ENCODE measurements around the gene DHX38. TPM values are rescaled to one million over a fixed set of nuclear protein-coding genes. Genes with fewer than 3 reads are reported as not detected.
"Not testable (repeated sequence)": the region's sequence is repeated elsewhere in the genome, so short reads cannot be mapped to it uniquely, and the experiment has no call there.

Gene DHX38
- total and polyA plus RNA-seq, 3 experiments from 2014 or later, result 32.7 to 98.3 (median 93.6) TPM

GRCh38 chr16:72072514-72073342 is 20.9 kb upstream of the DHX38 start:
- Mint-ChIP-seq H3K36me3 (peaks cover 0 to 7% (median 6%) of the 10 kb centered on the region in 3 donors), H3K9me3 (no peaks in the 10 kb centered on the region), H3K27me3 (no peaks in the 10 kb centered on the region), H3K4me1 (no peaks in the 10 kb centered on the region), H3K27ac (no peak overlapping the region), H3K4me3 (no peak overlapping the region)
- Histone ChIP-seq H3K9me3 (ENCODE audit: low read length) (no peaks in the 10 kb centered on the region), H3K27ac (ENCODE audit: low read depth, low read length) (no peak overlapping the region), H3K4me3 (ENCODE audit: low read length) (no peak overlapping the region), H3K27me3 (ENCODE audit: insufficient read depth, low read length, poor library complexity, severe bottlenecking) (no peaks in the 10 kb centered on the region), H3K36me3 (ENCODE audit: insufficient read depth, low read length) (no peaks in the 10 kb centered on the region), H3K4me1 (ENCODE audit: insufficient read depth, low read length) (no peaks in the 10 kb centered on the region)
- DNase-seq, result no peak
- ChIA-PET POLR2A (no interaction called here), CTCF (interaction anchor here (1.2 kb wide), 1 partner anchor 9 kb away, joined by 3 read pairs; the partner anchor contains the start of gene HPR)

- ChIA-PET POLR2A (interaction anchor here (0.6 kb wide), 1 partner anchor 18 kb away, joined by 3 read pairs; no protein-coding TSS in a partner anchor), CTCF (interaction anchor here (1.2 kb wide), 1 partner anchor 10 kb away, joined by 3 read pairs; the partner anchor contains the start of gene HPR)
- Histone ChIP-seq H3K4me3 (ENCODE audit: low read length) (no peak overlapping the region), H3K36me3 (ENCODE audit: insufficient read depth, low read length) (no peaks in the 10 kb centered on the region), H3K9me3 (ENCODE audit: low read length) (no peaks in the 10 kb centered on the region), H3K4me1 (ENCODE audit: insufficient read depth, low read length) (no peaks in the 10 kb centered on the region), H3K27me3 (ENCODE audit: insufficient read depth, low read length, poor library complexity, severe bottlenecking) (no peaks in the 10 kb centered on the region), H3K27ac (ENCODE audit: low read depth, low read length) (no peak overlapping the region)
- DNase-seq, result no peak
- H3K27ac Mint-ChIP-seq, result no peak overlapping the region
- peaks cover 0 to 13% (median 7%) of the 10 kb centered on the region in 3 donors for H3K36me3 Mint-ChIP-seq
- no peaks in the 10 kb centered on the region for H3K9me3 Mint-ChIP-seq
- H3K27me3 Mint-ChIP-seq, result no peaks in the 10 kb centered on the region
- H3K4me1 Mint-ChIP-seq, result no peaks in the 10 kb centered on the region
- no peak overlapping the region for H3K4me3 Mint-ChIP-seq
Measured at GRCh38 chr16:72073560-72074230, 20.0 kb upstream of the DHX38 start.

GRCh38 chr16:72075067-72075466 is 18.6 kb upstream of the DHX38 start:
- POLR2A ChIA-PET; H3K4me1 ChIP-seq (ENCODE audit: insufficient read depth, low read length); H3K4me3 Mint-ChIP-seq; H3K4me1 Mint-ChIP-seq; H3K27me3 Mint-ChIP-seq; H3K27ac ChIP-seq (ENCODE audit: low read depth, low read length); H3K27me3 ChIP-seq (ENCODE audit: insufficient read depth, low read length, poor library complexity, severe bottlenecking); H3K27ac Mint-ChIP-seq; H3K9me3 Mint-ChIP-seq; H3K9me3 ChIP-seq (ENCODE audit: low read length); DNase-seq; H3K4me3 ChIP-seq (ENCODE audit: low read length); H3K36me3 ChIP-seq (ENCODE audit: insufficient read depth, low read length); CTCF ChIA-PET: not testable (repeated sequence)
- peaks cover 0 to 13% (median 7%) of the 10 kb centered on the region in 3 donors for H3K36me3 Mint-ChIP-seq

- H3K36me3 ChIP-seq (ENCODE audit: insufficient read depth, low read length); H3K27ac Mint-ChIP-seq; H3K4me1 Mint-ChIP-seq; H3K9me3 Mint-ChIP-seq; H3K4me3 ChIP-seq (ENCODE audit: low read length); H3K9me3 ChIP-seq (ENCODE audit: low read length); H3K4me1 ChIP-seq (ENCODE audit: insufficient read depth, low read length); H3K27me3 ChIP-seq (ENCODE audit: insufficient read depth, low read length, poor library complexity, severe bottlenecking); H3K27me3 Mint-ChIP-seq; H3K4me3 Mint-ChIP-seq; POLR2A ChIA-PET; H3K27ac ChIP-seq (ENCODE audit: low read depth, low read length); DNase-seq; CTCF ChIA-PET: not testable (repeated sequence)
- peaks cover 0 to 13% (median 5%) of the 10 kb centered on the region in 3 donors for H3K36me3 Mint-ChIP-seq
Measured at GRCh38 chr16:72076991-72077706, 16.5 kb upstream of the DHX38 start.

- Mint-ChIP-seq H3K9me3 (peaks cover 0 to 10% (median 3%) of the 10 kb centered on the region in 5 donors), H3K27ac (no peak overlapping the region), H3K4me1 (peaks cover 0 to 2% (median 0%) of the 10 kb centered on the region in 3 donors), H3K4me3 (no peak overlapping the region), H3K27me3 (no peaks in the 10 kb centered on the region), H3K36me3 (peaks cover 20 to 47% (median 21%) of the 10 kb centered on the region in 3 donors)
- H3K4me1 ChIP-seq (ENCODE audit: insufficient read depth, low read length), result no peaks in the 10 kb centered on the region
- CTCF ChIA-PET, result no interaction called here
- DNase-seq, result no peak
- H3K4me3 ChIP-seq (ENCODE audit: low read length), result no peak overlapping the region
- H3K9me3 ChIP-seq (ENCODE audit: low read length), result no peaks in the 10 kb centered on the region
- no peak overlapping the region for H3K27ac ChIP-seq (ENCODE audit: low read depth, low read length)
- POLR2A ChIA-PET, result no interaction called here
- peaks cover 17% of the 10 kb centered on the region for H3K36me3 ChIP-seq (ENCODE audit: insufficient read depth, low read length)
- H3K27me3 ChIP-seq (ENCODE audit: insufficient read depth, low read length, poor library complexity, severe bottlenecking), result no peaks in the 10 kb centered on the region
Measured at GRCh38 chr16:72083778-72084404, 9.8 kb upstream of the DHX38 start.

GRCh38 chr16:72084445-72084844 is 9.2 kb upstream of the DHX38 start:
- H3K27ac Mint-ChIP-seq, result peak overlapping the region in 1 of 8 donors; percentile 26

GRCh38 chr16:72085002-72085401 is 8.6 kb upstream of the DHX38 start:
- POLR2A ChIA-PET, result no interaction called here
- H3K27ac ChIP-seq (ENCODE audit: low read depth, low read length), result no peak overlapping the region
- peaks cover 0 to 7% (median 0%) of the 10 kb centered on the region in 3 donors for H3K4me1 Mint-ChIP-seq
- no peaks in the 10 kb centered on the region for H3K9me3 ChIP-seq (ENCODE audit: low read length)
- no peaks in the 10 kb centered on the region for H3K27me3 Mint-ChIP-seq
- no peaks in the 10 kb centered on the region for H3K27me3 ChIP-seq (ENCODE audit: insufficient read depth, low read length, poor library complexity, severe bottlenecking)
- peaks cover 21 to 58% (median 21%) of the 10 kb centered on the region in 3 donors for H3K36me3 Mint-ChIP-seq
- no peaks in the 10 kb centered on the region for H3K4me1 ChIP-seq (ENCODE audit: insufficient read depth, low read length)
- DNase-seq, result no peak
- peaks cover 0 to 10% (median 3%) of the 10 kb centered on the region in 5 donors for H3K9me3 Mint-ChIP-seq
- H3K27ac Mint-ChIP-seq, result no peak overlapping the region
- H3K4me3 ChIP-seq (ENCODE audit: low read length), result no peak overlapping the region
- no peak overlapping the region for H3K4me3 Mint-ChIP-seq
- CTCF ChIA-PET, result no interaction called here
- peaks cover 24% of the 10 kb centered on the region for H3K36me3 ChIP-seq (ENCODE audit: insufficient read depth, low read length)

More at GRCh38 chr16:72084445-72084844, 9.2 kb upstream of the DHX38 start:
- H3K4me1 ChIP-seq (ENCODE audit: insufficient read depth, low read length), result no peaks in the 10 kb centered on the region
- no peaks in the 10 kb centered on the region for H3K27me3 ChIP-seq (ENCODE audit: insufficient read depth, low read length, poor library complexity, severe bottlenecking)
- no peaks in the 10 kb centered on the region for H3K9me3 ChIP-seq (ENCODE audit: low read length)
- H3K27ac ChIP-seq (ENCODE audit: low read depth, low read length), result no peak overlapping the region
- no peak overlapping the region for H3K4me3 ChIP-seq (ENCODE audit: low read length)
- peaks cover 0 to 10% (median 3%) of the 10 kb centered on the region in 5 donors for H3K9me3 Mint-ChIP-seq
- CTCF ChIA-PET, result no interaction called here
- peaks cover 20 to 52% (median 21%) of the 10 kb centered on the region in 3 donors for H3K36me3 Mint-ChIP-seq
- H3K36me3 ChIP-seq (ENCODE audit: insufficient read depth, low read length), result peaks cover 19% of the 10 kb centered on the region
- peaks cover 0 to 7% (median 0%) of the 10 kb centered on the region in 3 donors for H3K4me1 Mint-ChIP-seq
- DNase-seq, result no peak
- no peak overlapping the region for H3K4me3 Mint-ChIP-seq
- POLR2A ChIA-PET, result no interaction called here
- H3K27me3 Mint-ChIP-seq, result no peaks in the 10 kb centered on the region
